Mucosa of rectum (tissue), 2 donors: ENCODE data around the gene LHPP.

Experiments
- H3K27ac ChIP-seq, 2 donors: one replicate each; pipeline ENCODE4 v1.7.0; 2013; ENCODE audit warnings: inconsistent platforms in 2 of 2, low read depth in 2 of 2, low read length in 2 of 2
- H3K27me3 ChIP-seq, 2 donors: one replicate each; pipeline ENCODE4 v1.7.0; 2013; ENCODE audit warnings: low read length in 2 of 2; ENCODE audit not compliant: control insufficient read depth in 2 of 2, insufficient read depth in 2 of 2
- H3K36me3 ChIP-seq, 2 donors: one replicate each; pipeline ENCODE4 v1.7.0; 2013; ENCODE audit warnings: low read length in 2 of 2; ENCODE audit not compliant: control insufficient read depth in 2 of 2, insufficient read depth in 2 of 2
- H3K4me1 ChIP-seq, 2 donors: one replicate each; pipeline ENCODE4 v1.7.0; 2013; ENCODE audit warnings: low read length in 2 of 2, mild to moderate bottlenecking in 1 of 2; ENCODE audit not compliant: control insufficient read depth in 2 of 2, insufficient read depth in 2 of 2
- H3K4me3 ChIP-seq, 2 donors: one replicate each; pipeline ENCODE4 v1.7.0; 2013; ENCODE audit warnings: low read length in 2 of 2
- H3K9ac ChIP-seq, 2 donors: one replicate each; pipeline ENCODE4 v1.7.0; 2013; ENCODE audit warnings: low read length in 2 of 2, low read depth in 1 of 2, mild to moderate bottlenecking in 1 of 2
- H3K9me3 ChIP-seq, 2 donors: one replicate each; pipeline ENCODE4 v1.7.0; 2013; ENCODE audit warnings: low read length in 2 of 2; ENCODE audit not compliant: control insufficient read depth in 2 of 2
- donor health status: healthy.
- donor health status: Normal muscosa, but diverticular disease.

Gene LHPP, protein sequence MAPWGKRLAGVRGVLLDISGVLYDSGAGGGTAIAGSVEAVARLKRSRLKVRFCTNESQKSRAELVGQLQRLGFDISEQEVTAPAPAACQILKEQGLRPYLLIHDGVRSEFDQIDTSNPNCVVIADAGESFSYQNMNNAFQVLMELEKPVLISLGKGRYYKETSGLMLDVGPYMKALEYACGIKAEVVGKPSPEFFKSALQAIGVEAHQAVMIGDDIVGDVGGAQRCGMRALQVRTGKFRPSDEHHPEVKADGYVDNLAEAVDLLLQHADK

DNA sequence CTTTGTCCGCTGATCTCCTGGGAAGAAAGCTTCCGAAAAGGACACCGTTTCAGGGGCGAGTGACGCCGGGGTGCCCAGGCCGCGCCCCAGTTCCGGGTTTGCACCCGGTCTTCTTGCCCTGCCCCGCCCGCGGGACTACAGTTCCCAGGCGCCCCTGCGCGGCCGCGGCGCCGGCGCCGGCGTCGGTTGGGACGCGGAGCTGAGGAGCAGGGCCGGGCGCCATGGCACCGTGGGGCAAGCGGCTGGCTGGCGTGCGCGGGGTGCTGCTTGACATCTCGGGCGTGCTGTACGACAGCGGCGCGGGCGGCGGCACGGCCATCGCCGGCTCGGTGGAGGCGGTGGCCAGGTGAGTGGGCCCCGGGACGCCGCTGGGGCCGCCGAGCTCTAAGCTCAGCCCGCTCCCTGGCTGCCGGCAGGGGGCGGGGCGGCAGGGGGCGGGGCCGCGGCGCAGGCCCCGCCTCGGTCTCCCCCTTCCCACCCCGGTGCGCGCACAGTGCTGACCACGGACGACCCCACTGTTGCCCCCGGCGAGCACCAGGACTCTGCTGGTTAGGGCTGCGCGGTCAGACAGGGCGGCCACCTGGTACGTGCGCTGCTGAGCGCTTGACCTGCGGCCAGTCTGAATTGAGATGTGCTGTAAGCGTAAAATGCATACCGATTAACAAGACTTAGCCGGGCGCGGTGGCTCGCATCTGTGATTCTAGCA, at the start of gene LHPP:
Gene LHPP (plus strand): TSS at position 182 of the 706 bp plus-strand sequence. CDS start 40 bp downstream, at position 222.
- Histone ChIP-seq H3K27ac (peak within 1 kb of the TSS; percentile 67 to 85), H3K4me1 (peaks cover 3 to 12% of the 10 kb centered on the region in 2 donors), H3K27me3 (no peaks in the 10 kb centered on the region), H3K9me3 (no peaks in the 10 kb centered on the region), H3K9ac (peak within 1 kb of the TSS; percentile 64 to 83), H3K36me3 (no peaks in the 10 kb centered on the region), H3K4me3 (peak within 1 kb of the TSS; percentile 85)

DNA sequence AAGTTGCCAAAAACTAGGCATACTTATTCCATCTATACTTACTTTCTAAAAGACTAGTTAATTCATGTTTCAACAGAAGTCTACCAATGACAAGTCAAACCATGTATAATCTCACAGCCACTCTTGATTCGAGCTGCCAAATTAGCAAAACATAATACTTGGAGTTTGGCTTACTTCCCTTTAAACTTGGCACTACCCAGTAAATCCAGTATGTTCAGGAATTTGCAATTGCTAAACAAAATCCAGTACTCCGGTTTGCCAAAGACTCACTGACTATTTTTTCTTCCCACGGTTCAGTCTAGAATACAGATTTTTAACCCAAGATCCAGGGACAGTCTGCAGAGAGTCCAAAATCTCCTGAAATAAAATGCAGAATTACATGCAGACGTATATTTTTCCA, 47.5 kb upstream of the LHPP start:
- no peaks in the 10 kb centered on the region for H3K27me3 ChIP-seq
- no peak overlapping the region for H3K27ac ChIP-seq
- no peak overlapping the region for H3K4me3 ChIP-seq
- peaks cover 0 to 2% of the 10 kb centered on the region in 2 donors for H3K36me3 ChIP-seq
- H3K4me1 ChIP-seq = peaks cover 5 to 12% of the 10 kb centered on the region in 2 donors
- H3K9ac ChIP-seq = no peak overlapping the region
- no peaks in the 10 kb centered on the region for H3K9me3 ChIP-seq

DNA sequence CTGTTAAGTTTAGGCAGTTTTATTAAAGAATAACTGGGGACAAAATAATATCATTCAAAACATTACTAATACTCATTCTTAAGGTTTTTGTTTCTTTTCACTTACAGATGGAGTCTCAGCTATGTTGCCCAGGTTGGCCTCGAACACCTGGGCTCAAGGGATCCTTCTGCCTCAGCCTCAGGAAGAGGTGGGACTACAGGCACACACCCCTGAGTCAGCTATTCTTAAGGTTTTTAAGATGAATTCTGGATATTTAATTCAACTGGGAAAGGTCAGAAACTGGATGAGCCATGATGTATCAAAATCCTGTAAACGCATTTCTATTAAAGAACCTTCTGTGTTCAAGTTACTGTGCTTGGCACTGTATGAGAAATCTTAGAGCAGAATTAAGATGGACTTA, 46.4 kb upstream of the LHPP start:
- H3K4me1 ChIP-seq = peaks cover 8 to 14% of the 10 kb centered on the region in 2 donors
- H3K9me3 ChIP-seq = no peaks in the 10 kb centered on the region
- H3K4me3 ChIP-seq = no peak overlapping the region
- no peak overlapping the region for H3K27ac ChIP-seq
- no peaks in the 10 kb centered on the region for H3K36me3 ChIP-seq
- H3K27me3 ChIP-seq = no peaks in the 10 kb centered on the region
- H3K9ac ChIP-seq = no peak overlapping the region

DNA sequence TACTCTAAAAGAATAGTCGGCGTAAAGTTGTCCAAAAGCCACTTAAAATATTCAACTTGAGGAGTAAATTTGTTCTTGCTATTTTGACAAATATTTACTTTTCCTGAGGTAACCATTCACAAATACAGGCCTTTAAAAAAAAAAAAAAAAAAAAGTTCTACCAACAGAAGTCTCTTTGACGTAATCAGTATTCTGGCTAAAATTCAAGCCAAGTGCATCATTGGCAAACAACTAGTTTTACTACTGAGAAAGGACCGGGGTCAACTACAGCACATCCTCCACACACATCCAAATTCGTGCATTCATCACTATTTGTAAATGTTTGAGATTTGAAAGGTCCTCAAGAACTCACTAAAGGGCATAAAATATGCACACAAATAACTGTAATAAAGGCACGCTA, 44.9 kb upstream of the LHPP start:
- Histone ChIP-seq H3K27ac (no peak overlapping the region), H3K4me1 (peaks cover 11 to 14% of the 10 kb centered on the region in 2 donors), H3K9ac (no peak overlapping the region)

DNA sequence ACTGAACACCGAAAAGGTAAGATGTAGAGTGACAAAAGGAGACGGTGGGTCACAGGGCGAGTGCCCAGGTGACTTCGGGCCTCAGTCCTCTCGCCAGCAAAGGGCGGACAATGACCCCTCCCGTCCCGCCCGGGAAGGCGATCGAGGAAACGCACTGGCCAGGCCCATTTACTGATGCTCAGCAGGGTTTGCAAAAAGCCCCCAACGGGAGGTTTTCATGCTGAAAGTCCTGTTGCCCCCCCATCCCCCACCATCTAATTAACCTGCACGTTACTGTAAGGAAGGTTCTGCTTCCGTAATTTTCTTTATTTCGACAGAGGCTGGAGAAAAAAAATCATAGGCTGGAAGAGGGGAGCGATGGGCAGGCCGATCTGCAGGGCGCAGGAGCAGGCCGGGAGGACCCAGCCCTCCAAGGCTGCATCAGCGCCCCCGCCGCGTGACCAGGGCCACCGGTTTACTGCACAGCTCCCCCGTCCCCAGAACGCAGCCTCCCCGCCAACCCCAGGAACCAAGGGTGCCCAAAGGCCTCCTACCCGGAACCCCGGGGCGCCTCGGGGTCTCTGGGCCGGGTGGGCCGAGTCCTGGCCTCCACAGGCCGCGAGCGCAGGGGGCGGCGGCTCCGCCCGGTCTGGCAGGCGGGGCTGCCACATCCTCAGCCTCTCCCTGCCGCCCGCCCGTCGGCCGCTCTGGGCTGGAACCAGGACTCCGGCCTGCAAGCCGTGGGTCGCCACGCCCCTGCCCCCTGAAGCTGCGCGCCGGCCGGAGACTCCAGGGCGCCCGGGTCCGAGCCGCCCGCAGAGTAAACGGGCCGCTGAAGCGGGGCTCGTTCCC, 43.5 kb upstream of the LHPP start:
- Histone ChIP-seq H3K27ac (peak overlapping the region; percentile 76 to 82), H3K27me3 (peaks cover 0 to 4% of the 10 kb centered on the region in 2 donors), H3K9ac (peak overlapping the region; percentile 63 to 76), H3K9me3 (no peaks in the 10 kb centered on the region), H3K4me3 (peak overlapping the region; percentile 75 to 76), H3K4me1 (peaks cover 11 to 13% of the 10 kb centered on the region in 2 donors), H3K36me3 (no peaks in the 10 kb centered on the region)

More for the DNA sequence above, 44.9 kb upstream of the LHPP start:
- Histone ChIP-seq H3K27me3 (no peaks in the 10 kb centered on the region), H3K4me3 (no peak overlapping the region), H3K36me3 (no peaks in the 10 kb centered on the region), H3K9me3 (no peaks in the 10 kb centered on the region)

DNA sequence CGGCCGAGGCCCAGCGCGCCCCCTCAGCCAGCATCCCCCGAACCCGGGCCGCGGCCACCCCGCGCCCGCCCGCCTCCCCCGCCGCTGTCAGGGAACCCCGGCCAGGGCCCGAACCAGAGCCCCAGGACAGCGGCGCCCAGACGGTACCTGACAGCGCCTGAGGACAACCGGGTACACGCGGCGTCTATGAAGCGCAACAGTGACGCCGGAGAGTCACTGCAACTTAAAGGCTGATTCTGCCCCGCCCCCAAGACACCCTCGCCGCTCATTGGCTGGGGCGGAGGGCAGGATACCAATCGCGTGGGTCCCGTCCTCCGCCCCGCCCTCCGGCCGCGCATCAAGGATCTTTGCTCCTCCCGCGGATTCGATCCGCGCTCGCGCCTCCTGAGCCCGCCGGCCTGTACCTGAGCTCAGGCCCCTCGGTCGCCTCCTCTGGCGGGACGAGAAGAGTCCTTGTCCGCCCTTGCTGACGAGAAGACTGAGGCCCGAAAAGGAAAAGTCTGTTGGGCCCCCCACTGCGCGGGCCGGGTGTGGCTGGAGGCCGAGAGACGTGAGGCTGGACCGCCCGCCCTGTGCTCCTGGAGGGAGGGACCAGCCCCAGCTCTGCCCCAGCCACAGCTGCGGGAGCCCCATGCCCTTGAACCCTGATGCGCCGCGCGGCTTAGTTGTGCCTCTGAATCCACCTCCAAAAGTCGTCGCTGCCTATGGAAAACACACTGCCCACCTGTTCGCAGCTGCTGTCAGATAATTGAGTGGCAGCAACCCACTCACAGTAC, 42.7 kb upstream of the LHPP start, which contains the start of gene OAT:
Gene OAT (minus strand): TSS at position 198 of the 776 bp plus-strand sequence. CDS start 6,752 bp downstream, outside the sequence.
- Histone ChIP-seq H3K9ac (peak within 1 kb of the TSS; percentile 63 to 76), H3K27me3 (peaks cover 0 to 5% of the 10 kb centered on the region in 2 donors), H3K9me3 (no peaks in the 10 kb centered on the region), H3K4me1 (peaks cover 11 to 13% of the 10 kb centered on the region in 2 donors), H3K4me3 (peak within 1 kb of the TSS; percentile 75 to 76), H3K36me3 (no peaks in the 10 kb centered on the region), H3K27ac (peak within 1 kb of the TSS; percentile 76 to 82)

DNA sequence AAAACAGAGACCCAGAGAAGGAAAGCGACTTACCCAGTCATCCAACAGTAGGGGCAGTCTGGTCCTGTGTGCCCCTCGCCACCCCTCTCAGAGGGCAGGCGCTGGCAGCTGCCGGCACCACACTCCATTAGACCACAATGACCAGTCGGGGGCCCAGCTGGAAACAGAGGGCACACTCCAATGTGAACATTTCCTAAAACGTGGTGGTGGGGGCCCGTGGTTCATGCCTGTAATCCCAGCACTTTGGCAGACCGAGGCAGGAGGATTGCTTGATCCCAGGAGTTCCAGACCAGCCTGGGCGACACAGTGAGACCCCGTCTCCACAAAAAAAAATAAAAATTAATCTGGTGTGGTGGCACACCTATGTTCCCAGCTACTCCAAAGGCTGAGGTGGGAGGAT, 42.0 kb upstream of the LHPP start:
- H3K27me3 ChIP-seq = peaks cover 0 to 7% of the 10 kb centered on the region in 2 donors
- peaks cover 11 to 13% of the 10 kb centered on the region in 2 donors for H3K4me1 ChIP-seq
- no peak overlapping the region for H3K27ac ChIP-seq
- H3K36me3 ChIP-seq = no peaks in the 10 kb centered on the region
- H3K9ac ChIP-seq = peak overlapping the region in 1 of 2 donors; percentile 76
- no peaks in the 10 kb centered on the region for H3K9me3 ChIP-seq
- H3K4me3 ChIP-seq = peak overlapping the region in 1 of 2 donors; percentile 76

DNA sequence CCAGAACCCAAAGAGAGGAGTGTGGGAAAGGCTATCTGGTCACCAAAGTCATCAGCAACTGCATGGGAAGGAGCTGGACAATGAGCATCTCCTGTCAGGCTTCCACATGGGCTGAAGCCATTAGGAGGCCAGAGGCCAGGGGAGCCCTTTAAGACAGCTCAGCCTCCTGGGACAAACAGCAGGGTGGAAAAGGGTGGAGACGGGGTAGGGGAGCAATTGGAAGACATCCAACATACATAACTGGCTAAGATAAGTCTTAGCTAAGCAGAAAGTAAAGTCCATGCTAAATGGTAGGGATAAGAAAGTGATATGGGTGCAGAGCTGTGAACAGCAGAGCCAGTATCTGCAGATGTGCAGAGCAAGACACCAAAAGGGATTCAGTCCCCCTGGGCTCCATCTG, 41.4 kb upstream of the LHPP start:
- Histone ChIP-seq H3K27me3 (peaks cover 0 to 7% of the 10 kb centered on the region in 2 donors), H3K9ac (no peak overlapping the region), H3K9me3 (no peaks in the 10 kb centered on the region), H3K36me3 (no peaks in the 10 kb centered on the region), H3K27ac (no peak overlapping the region), H3K4me3 (no peak overlapping the region), H3K4me1 (peaks cover 11 to 13% of the 10 kb centered on the region in 2 donors)

DNA sequence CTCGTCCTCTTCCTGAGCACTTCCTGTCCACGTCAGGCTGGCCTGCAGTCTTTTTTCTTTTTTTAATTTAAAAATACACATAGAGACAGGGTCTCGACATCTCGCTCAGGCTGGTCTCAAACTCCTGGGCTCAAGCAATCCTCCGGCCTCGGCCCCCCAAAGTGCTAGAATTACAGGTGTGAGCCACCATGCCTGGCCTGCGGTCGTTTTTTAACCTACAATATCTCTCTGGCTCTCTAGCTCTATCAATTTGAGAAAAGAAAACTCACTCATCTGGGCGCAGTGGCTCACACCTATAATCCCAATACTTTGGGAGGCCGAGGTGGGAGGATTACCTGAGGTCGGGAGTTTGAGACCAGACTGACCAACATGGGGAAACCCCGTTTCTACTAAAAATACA, 38.9 kb upstream of the LHPP start:
- H3K9ac ChIP-seq = no peak overlapping the region
- H3K36me3 ChIP-seq = no peaks in the 10 kb centered on the region
- H3K4me1 ChIP-seq = peaks cover 6% of the 10 kb centered on the region in 2 donors
- no peak overlapping the region for H3K4me3 ChIP-seq
- H3K9me3 ChIP-seq = no peaks in the 10 kb centered on the region
- H3K27me3 ChIP-seq = peaks cover 0 to 7% of the 10 kb centered on the region in 2 donors
- H3K27ac ChIP-seq = no peak overlapping the region
